Loucy (cell line): Measurements from ENCODE around the gene ENTPD6.

ENCODE experiments used
- H2AFZ ChIP-seq: fragments of 200-600 bp; sonication (generic); 2 replicates; pipeline ENCODE4 v1.6.0; 2016; ENCODE audit warnings: antibody characterized with exemption, mild to moderate bottlenecking, low read length, moderate library complexity
- H3F3A ChIP-seq: fragments of 200-600 bp; 2 replicates; pipeline ENCODE4 v1.6.0; 2016; ENCODE audit warnings: antibody characterized with exemption, low read depth, mild to moderate bottlenecking
- H3K27me3 ChIP-seq: fragments of 200-600 bp; sonication (generic); 2 replicates; pipeline ENCODE4 v1.6.1; 2014; ENCODE audit warnings: low read length, mild to moderate bottlenecking; ENCODE audit not compliant: insufficient read depth, poor library complexity, severe bottlenecking
- H3K36me3 ChIP-seq: fragments of 200-600 bp; sonication (generic); 2 replicates; pipeline ENCODE4 v1.6.1; 2016; ENCODE audit warnings: low read length; ENCODE audit not compliant: insufficient read depth
- H3K4me1 ChIP-seq: fragments of 200-600 bp; sonication (generic); 2 replicates; pipeline ENCODE4 v1.5.1; 2014; ENCODE audit warnings: low read length, mild to moderate bottlenecking; ENCODE audit not compliant: insufficient read depth, poor library complexity, severe bottlenecking
- H3K4me2 ChIP-seq: fragments of 200-600 bp; sonication (generic); 2 replicates; pipeline ENCODE4 v1.6.0; 2014; ENCODE audit warnings: antibody characterized with exemption, low read length, low read depth, mild to moderate bottlenecking; ENCODE audit not compliant: poor library complexity, severe bottlenecking
- H3K4me3 ChIP-seq: fragments of 200-600 bp; sonication (generic); 2 replicates; pipeline ENCODE4 v1.5.1; 2014; ENCODE audit warnings: low read length, mild to moderate bottlenecking, mixed read lengths; ENCODE audit not compliant: poor library complexity, severe bottlenecking
- H3K79me2 ChIP-seq: fragments of 200-600 bp; sonication (generic); 2 replicates; pipeline ENCODE4 v1.6.1; 2014; ENCODE audit warnings: low read length; ENCODE audit not compliant: insufficient read depth
- H3K9ac ChIP-seq: fragments of 200-600 bp; sonication (generic); 2 replicates; pipeline ENCODE4 v1.6.0; 2014; ENCODE audit warnings: mild to moderate bottlenecking, low read depth, low read length, moderate library complexity; ENCODE audit not compliant: poor library complexity, severe bottlenecking
- H3K9me2 ChIP-seq: fragments of 200-600 bp; sonication (generic); replicated peaks from 2 replicates; pipeline ENCODE4 v1.6.1; 2016; ENCODE audit warnings: low read depth, low read length, mixed read lengths
- H3K9me3 ChIP-seq: fragments of 200-600 bp; sonication (generic); 2 replicates; pipeline ENCODE4 v1.6.1; 2014; ENCODE audit warnings: mild to moderate bottlenecking, antibody characterized with exemption, low read length, low read depth; ENCODE audit not compliant: insufficient read depth
- H4K20me1 ChIP-seq: fragments of 200-600 bp; sonication (generic); 2 replicates; pipeline ENCODE4 v1.6.0; 2014; ENCODE audit warnings: antibody characterized with exemption, low read length, mild to moderate bottlenecking; ENCODE audit not compliant: insufficient read depth, poor library complexity, severe bottlenecking
- CTCF ChIP-seq: fragments of 200-600 bp; sonication (generic); conservative IDR thresholded peaks from 2 replicates; pipeline ENCODE4 v1.5.1; 2014; ENCODE audit warnings: mild to moderate bottlenecking, antibody characterized with exemption, low read length
- EZH2phosphoT487 ChIP-seq: fragments of 200-600 bp; IDR thresholded peaks from 2 replicates; pipeline ENCODE4 v1.6.1; 2018; ENCODE audit warnings: antibody characterized with exemption, mild to moderate bottlenecking, moderate library complexity, borderline replicate concordance

ENTPD6 gene

GRCh38 chr20:25273541-25274358 is 78.2 kb downstream of the ENTPD6 start:
- no peak overlapping the region for H3K9ac ChIP-seq
- no peaks in the 10 kb centered on the region for H3K27me3 ChIP-seq
- H3K4me2 ChIP-seq = no peak overlapping the region
- H3K9me3 ChIP-seq = no peaks in the 10 kb centered on the region
- no peaks in the 10 kb centered on the region for H4K20me1 ChIP-seq
- H3F3A ChIP-seq = no peaks in the 10 kb centered on the region
- H3K36me3 ChIP-seq = peaks cover 87% of the 10 kb centered on the region; the same call in 1 of the 2 replicates
- H2AFZ ChIP-seq = no peak overlapping the region
- TF ChIP-seq CTCF (no peak), EZH2phosphoT487 (no peak)
- no peaks in the 10 kb centered on the region for H3K9me2 ChIP-seq
- no peaks in the 10 kb centered on the region for H3K4me1 ChIP-seq
- no peaks in the 10 kb centered on the region for H3K79me2 ChIP-seq
- no peak overlapping the region for H3K4me3 ChIP-seq

GRCh38 chr20:25274481-25274880 is 79.0 kb downstream of the ENTPD6 start:
- TF ChIP-seq CTCF (no peak), EZH2phosphoT487 (no peak)
- Histone ChIP-seq H3K4me1 (no peaks in the 10 kb centered on the region), H3K36me3 (peaks cover 82% of the 10 kb centered on the region; the same call in 1 of the 2 replicates), H3K9ac (no peak overlapping the region), H3K4me2 (no peak overlapping the region), H3K9me3 (no peaks in the 10 kb centered on the region), H3F3A (no peaks in the 10 kb centered on the region), H3K9me2 (no peaks in the 10 kb centered on the region), H3K79me2 (no peaks in the 10 kb centered on the region), H3K4me3 (no peak overlapping the region), H2AFZ (no peak overlapping the region), H3K27me3 (no peaks in the 10 kb centered on the region), H4K20me1 (no peaks in the 10 kb centered on the region)

DNA sequence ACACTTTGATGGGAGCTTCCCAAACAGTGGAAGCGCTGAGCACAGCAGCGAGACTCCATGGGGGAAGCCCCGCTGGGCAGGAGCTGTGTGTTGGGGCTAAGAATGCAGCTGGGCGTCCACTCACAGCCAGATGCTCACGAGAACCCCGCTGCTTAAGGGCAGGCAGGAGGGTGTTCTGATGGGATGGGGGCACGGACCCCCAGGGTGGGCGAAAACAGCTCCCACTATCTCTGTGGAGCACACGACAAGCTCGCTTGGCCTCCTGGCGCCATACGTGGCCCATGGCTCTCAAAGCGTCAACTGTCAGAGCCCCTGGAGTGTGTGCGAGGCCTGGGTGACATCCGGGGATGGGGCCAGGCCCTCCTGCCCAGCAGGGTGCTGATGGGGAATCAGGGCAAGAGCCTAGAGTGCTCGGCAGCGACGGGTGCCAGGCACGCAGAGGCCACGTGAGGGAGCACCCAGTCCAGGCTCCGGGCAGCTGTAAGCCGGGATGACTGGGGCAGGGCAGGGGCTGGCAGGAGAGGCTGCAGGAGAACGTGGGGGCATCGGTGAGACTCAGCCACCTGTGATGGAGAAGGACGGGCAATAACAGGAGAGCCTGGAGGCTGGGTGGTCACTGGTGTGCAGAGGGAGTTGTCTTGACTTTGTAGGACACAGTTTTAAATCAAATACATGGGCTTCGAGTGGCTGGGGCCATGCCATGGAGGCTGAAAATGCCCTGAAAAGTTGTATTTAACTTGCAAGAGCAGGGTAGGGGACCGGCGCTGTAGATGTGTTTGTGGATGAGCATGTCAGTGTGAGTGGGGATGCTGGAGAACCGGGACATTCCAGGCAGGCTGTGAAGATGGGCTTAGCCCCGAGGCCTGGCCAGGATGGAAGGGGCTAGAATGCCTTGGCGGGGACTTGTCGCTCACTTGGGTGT is 79.6 kb downstream of the ENTPD6 start:
- peaks cover 83% of the 10 kb centered on the region; the same call in 1 of the 2 replicates for H3K36me3 ChIP-seq
- H3K4me2 ChIP-seq = no peak overlapping the region
- H2AFZ ChIP-seq = no peak overlapping the region
- H4K20me1 ChIP-seq = no peaks in the 10 kb centered on the region
- no peaks in the 10 kb centered on the region for H3K4me1 ChIP-seq
- TF ChIP-seq EZH2phosphoT487 (no peak), CTCF (no peak)
- no peak overlapping the region for H3K9ac ChIP-seq
- no peaks in the 10 kb centered on the region for H3K9me3 ChIP-seq
- H3K4me3 ChIP-seq = no peak overlapping the region
- no peaks in the 10 kb centered on the region for H3F3A ChIP-seq
- no peaks in the 10 kb centered on the region for H3K27me3 ChIP-seq
- no peaks in the 10 kb centered on the region for H3K79me2 ChIP-seq
- no peaks in the 10 kb centered on the region for H3K9me2 ChIP-seq
